GM19099 (cell line): Measurements from ENCODE around the gene CD44.

ENCODE experiments used
- POLR2A ChIP-seq: IDR thresholded peaks from 3 replicates; pipeline ENCODE4 v1.6.1; 2011; ENCODE audit warnings: low read depth; ENCODE audit not compliant: insufficient read length; ENCODE audit errors: extremely low read depth

Gene CD44

GRCh38 chr11:35126000-35126878, 12.7 kb upstream of the CD44 start:
- peak; percentile 40 for TF ChIP-seq POLR2A

GRCh38 chr11:35126879-35127581, 11.9 kb upstream of the CD44 start:
- TF ChIP-seq POLR2A = no peak

GRCh38 chr11:35127619-35128018, 11.4 kb upstream of the CD44 start:
- no peak for TF ChIP-seq POLR2A

GRCh38 chr11:35131094-35131493, 7.9 kb upstream of the CD44 start:
- no peak for TF ChIP-seq POLR2A

- TF ChIP-seq POLR2A = no peak
These were observed 7.1 kb upstream of the CD44 start for GRCh38 chr11:35131886-35132285.

- no peak for TF ChIP-seq POLR2A
These were observed 5.3 kb upstream of the CD44 start for GRCh38 chr11:35133656-35134055.

GRCh38 chr11:35134403-35135148, 4.4 kb upstream of the CD44 start:
- no peak for TF ChIP-seq POLR2A

GRCh38 chr11:35135222-35135621, 3.7 kb upstream of the CD44 start:
- TF ChIP-seq POLR2A = no peak

- TF ChIP-seq POLR2A = no peak
These were observed 2.7 kb upstream of the CD44 start for GRCh38 chr11:35136311-35136710.

GRCh38 chr11:35138058-35138457, 913 bp upstream of the CD44 start:
- no peak for TF ChIP-seq POLR2A

- TF ChIP-seq POLR2A = no peak
These were observed 397 bp upstream of the CD44 start for GRCh38 chr11:35138606-35138942.

- TF ChIP-seq POLR2A = no peak
These were observed 831 bp downstream of the CD44 start for GRCh38 chr11:35139722-35140282.

- TF ChIP-seq POLR2A = no peak
These were observed 2.1 kb downstream of the CD44 start for GRCh38 chr11:35141071-35141470.

- no peak for TF ChIP-seq POLR2A
These were observed 2.6 kb downstream of the CD44 start for GRCh38 chr11:35141571-35141971.

GRCh38 chr11:35142481-35143075, 3.6 kb downstream of the CD44 start:
- peak; percentile 31 for TF ChIP-seq POLR2A
